SJSA1 (cell line): ENCODE results near the gene CTSH. TPM values are rescaled to one million over a fixed set of nuclear protein-coding genes. Genes with fewer than 3 reads are reported as not detected.

ENCODE experiments used
- DNase-seq, 2 experiments: peaks; one replicate each; pipeline ENCODE4 v3.0.0-alpha.2; 2015 to 2020; ENCODE audit warnings: low spot score in 2 of 2, low read depth in 1 of 2
- H3K27ac ChIP-seq: fragments of 250-450 bp; sonication (Bioruptor Pico); 2 replicates; pipeline ENCODE4 v1.5.1; 2020; ENCODE audit warnings: mild to moderate bottlenecking, moderate library complexity
- H3K27me3 ChIP-seq: fragments of 250-450 bp; sonication (Bioruptor Pico); replicated peaks from 2 replicates; pipeline ENCODE4 v1.5.1; 2020; ENCODE audit warnings: mild to moderate bottlenecking, moderate library complexity
- H3K36me3 ChIP-seq: fragments of 250-450 bp; sonication (Bioruptor Pico); 2 replicates; pipeline ENCODE4 v1.5.1; 2020; ENCODE audit warnings: mild to moderate bottlenecking
- H3K4me1 ChIP-seq: fragments of 250-450 bp; sonication (Bioruptor Pico); replicated peaks from 2 replicates; pipeline ENCODE4 v1.6.1; 2021; ENCODE audit warnings: mild to moderate bottlenecking
- H3K4me3 ChIP-seq: fragments of 250-450 bp; sonication (Bioruptor Pico); 2 replicates; pipeline ENCODE4 v1.5.1; 2020; ENCODE audit warnings: mild to moderate bottlenecking
- H3K9me3 ChIP-seq: fragments of 250-450 bp; sonication (Bioruptor Pico); replicated peaks from 2 replicates; pipeline ENCODE4 v1.5.1; 2020; ENCODE audit warnings: mild to moderate bottlenecking
- total RNA-seq: library from RNA; depleted of rRNA; stranded (reverse); fragments of >200 nt; shearing (Covaris generic); gene quantifications from 2 replicates; pipeline ENCODE4 v1.2.3, GENCODE V29; 2014

CTSH gene
- total RNA-seq, 1 experiment from 2014 or later = 0.92 TPM

DNA sequence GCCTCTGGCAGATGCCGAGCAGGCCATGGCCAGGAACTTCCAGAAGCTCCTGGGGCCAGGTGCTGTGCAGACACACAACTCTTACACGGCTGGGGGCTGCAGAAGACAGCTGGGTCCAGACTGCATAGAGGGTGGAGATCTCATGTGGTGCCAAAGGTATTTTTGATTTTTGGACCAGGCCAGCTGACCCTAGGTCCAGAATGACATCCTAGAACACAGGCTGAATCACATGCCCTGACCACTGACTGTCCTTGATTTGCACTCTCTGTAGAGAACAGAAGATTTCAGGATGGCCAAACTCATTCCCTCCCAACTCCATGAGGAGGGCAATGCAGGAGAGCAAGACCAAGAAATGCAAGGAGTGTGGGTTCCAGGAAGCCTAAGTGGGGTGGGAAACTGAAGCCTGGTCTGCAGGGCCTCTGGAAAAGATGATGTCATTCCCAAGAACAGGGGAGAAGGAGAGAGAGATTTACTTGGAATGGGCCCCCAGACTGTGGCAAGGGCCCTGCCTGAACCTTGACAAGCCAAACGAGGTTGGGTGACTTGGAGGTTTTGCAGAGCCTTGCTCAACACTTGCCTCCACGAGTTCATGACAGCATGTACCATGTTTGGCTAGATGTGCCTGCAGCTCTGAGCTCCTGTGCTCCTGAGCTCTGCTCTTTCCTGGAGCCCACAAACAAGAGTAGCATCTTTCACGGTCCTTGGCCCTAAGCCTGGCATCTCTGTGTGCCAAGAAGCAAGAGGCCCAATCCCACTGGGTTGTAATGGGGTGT, 38.5 kb upstream of the CTSH start:
- no peaks in the 10 kb centered on the region for H3K9me3 ChIP-seq
- H3K4me1 ChIP-seq = peaks cover 6% of the 10 kb centered on the region
- no peaks in the 10 kb centered on the region for H3K36me3 ChIP-seq
- no peaks in the 10 kb centered on the region for H3K27me3 ChIP-seq
- H3K27ac ChIP-seq = no peak overlapping the region
- no peak overlapping the region for H3K4me3 ChIP-seq
- DNase-seq = no peak

- no peak overlapping the region for H3K27ac ChIP-seq
- DNase-seq = no peak
Measured at GRCh38 chr15:78982736-78983135, 37.9 kb upstream of the CTSH start.

DNA sequence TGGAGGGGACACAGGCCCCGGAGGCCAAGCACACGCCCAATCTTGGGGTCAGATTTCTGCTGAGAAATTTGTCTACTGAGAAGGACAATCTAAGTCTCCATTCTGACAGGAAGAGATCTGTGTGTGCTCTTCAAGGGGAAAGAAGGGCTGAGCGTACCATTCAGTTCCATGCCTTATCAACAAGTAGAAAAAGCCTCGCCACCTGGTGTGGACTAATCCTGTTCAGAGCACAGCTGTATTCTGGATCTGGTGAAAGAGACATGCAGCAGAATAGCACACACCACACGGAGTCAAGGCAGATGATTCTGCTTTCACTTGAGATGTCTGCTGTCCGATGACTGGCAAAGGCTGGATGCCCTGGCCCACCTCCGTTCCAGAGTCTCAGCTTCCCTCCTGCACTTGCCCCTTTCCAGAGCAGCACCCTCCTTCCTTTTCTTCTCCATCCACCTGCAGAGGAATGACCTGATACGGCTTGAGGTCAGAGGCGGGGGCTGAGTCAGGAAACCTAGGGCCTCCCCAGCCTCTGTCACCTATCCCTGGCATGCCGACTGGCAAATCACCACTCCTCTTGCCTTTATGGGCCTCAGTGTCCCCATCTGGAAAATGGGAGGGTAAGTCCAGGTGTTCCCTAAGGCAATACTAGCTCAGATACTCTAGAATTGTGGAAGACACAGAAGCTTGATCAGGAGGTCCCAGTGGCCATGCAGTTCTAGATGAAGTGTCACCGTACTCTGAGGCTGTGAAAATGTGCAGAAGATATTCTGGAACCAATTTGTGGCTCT, 36.9 kb upstream of the CTSH start:
- Histone ChIP-seq H3K27ac (no peak overlapping the region), H3K36me3 (no peaks in the 10 kb centered on the region), H3K4me1 (no peaks in the 10 kb centered on the region), H3K27me3 (no peaks in the 10 kb centered on the region), H3K9me3 (no peaks in the 10 kb centered on the region), H3K4me3 (no peak overlapping the region)
- no peak for DNase-seq

More at GRCh38 chr15:78982736-78983135, 37.9 kb upstream of the CTSH start:
- Histone ChIP-seq H3K9me3 (no peaks in the 10 kb centered on the region), H3K4me3 (no peak overlapping the region), H3K27me3 (no peaks in the 10 kb centered on the region), H3K4me1 (peaks cover under 1% of the 10 kb centered on the region; the same call in 1 of the 2 replicates), H3K36me3 (no peaks in the 10 kb centered on the region)

GRCh38 chr15:78979456-78980320, 34.8 kb upstream of the CTSH start:
- Histone ChIP-seq H3K4me1 (no peaks in the 10 kb centered on the region), H3K4me3 (no peak overlapping the region), H3K9me3 (no peaks in the 10 kb centered on the region), H3K27me3 (no peaks in the 10 kb centered on the region), H3K36me3 (no peaks in the 10 kb centered on the region), H3K27ac (no peak overlapping the region)
- DNase-seq = peak; percentile 48 to 70

GRCh38 chr15:78978601-78979179, 33.8 kb upstream of the CTSH start:
- Histone ChIP-seq H3K27me3 (no peaks in the 10 kb centered on the region), H3K9me3 (no peaks in the 10 kb centered on the region), H3K4me1 (no peaks in the 10 kb centered on the region), H3K27ac (no peak overlapping the region), H3K36me3 (no peaks in the 10 kb centered on the region), H3K4me3 (no peak overlapping the region)
- DNase-seq = no peak

GRCh38 chr15:78977591-78978347, 32.9 kb upstream of the CTSH start:
- DNase-seq = no peak
- Histone ChIP-seq H3K9me3 (no peaks in the 10 kb centered on the region), H3K4me3 (no peak overlapping the region), H3K27ac (no peak overlapping the region), H3K4me1 (no peaks in the 10 kb centered on the region), H3K27me3 (no peaks in the 10 kb centered on the region), H3K36me3 (no peaks in the 10 kb centered on the region)

DNA sequence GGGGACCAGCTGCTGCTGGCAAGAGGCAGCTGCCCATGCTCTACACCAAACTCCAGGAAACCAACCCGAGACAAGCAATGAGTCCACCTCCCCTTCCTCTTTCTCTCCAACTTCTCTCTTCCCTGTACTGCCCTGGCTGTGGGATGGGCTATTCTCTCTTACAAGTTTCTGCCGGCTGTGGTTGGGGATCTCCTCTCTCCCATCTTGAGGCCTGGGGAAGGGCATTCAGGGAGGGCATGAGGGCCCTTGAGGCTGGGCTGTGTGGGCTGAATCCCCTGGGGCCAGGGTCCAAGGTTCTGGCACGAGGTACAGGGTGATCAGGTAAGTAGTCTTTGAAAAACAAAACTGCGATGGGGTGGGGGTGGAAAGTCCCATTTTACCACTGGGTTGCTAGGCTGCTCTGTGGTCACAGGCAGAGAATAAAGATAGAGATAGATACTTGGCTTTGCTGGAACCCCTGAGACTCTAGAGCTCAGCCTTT, 32.3 kb upstream of the CTSH start:
- DNase-seq = no peak
- Histone ChIP-seq H3K27ac (no peak overlapping the region), H3K4me3 (no peak overlapping the region), H3K4me1 (no peaks in the 10 kb centered on the region), H3K9me3 (no peaks in the 10 kb centered on the region), H3K27me3 (no peaks in the 10 kb centered on the region), H3K36me3 (no peaks in the 10 kb centered on the region)

GRCh38 chr15:78976691-78977090, 31.8 kb upstream of the CTSH start:
- H3K27me3 ChIP-seq = no peaks in the 10 kb centered on the region
- H3K9me3 ChIP-seq = no peaks in the 10 kb centered on the region
- no peak overlapping the region for H3K4me3 ChIP-seq
- no peak overlapping the region for H3K27ac ChIP-seq
- DNase-seq = no peak
- no peaks in the 10 kb centered on the region for H3K36me3 ChIP-seq
- H3K4me1 ChIP-seq = no peaks in the 10 kb centered on the region

DNA sequence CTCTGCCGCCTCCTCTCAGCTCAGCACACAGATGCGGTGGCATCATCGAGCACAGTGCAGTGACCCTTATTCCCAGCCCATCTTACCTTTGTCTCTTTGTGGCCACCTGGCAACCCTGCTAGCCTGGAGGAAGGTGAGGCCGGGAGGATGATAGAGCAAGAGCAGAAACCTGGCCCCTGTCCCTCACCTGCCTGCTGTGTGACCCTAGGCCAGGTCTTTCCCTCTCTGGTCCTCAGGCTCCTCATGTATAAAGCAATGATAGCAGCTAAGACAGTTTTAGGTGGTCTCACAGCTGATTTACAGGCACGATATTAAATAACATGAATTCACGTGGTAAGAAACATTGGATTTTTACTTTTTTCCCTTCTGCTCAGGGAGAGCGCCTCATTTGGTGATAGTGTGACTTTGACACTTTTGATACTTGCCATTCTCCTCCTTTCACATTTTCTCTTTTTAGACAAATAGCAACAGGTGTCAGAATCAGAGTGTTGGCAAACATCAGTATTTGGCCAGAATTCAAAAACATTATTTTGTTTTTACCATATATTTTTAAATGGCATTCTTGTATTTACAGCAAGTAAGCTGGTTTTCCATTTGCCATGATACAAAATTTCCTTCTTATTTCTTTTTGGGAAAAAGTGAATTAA, 29.5 kb upstream of the CTSH start:
- no peak overlapping the region for H3K27ac ChIP-seq
- no peak overlapping the region for H3K4me3 ChIP-seq
- H3K36me3 ChIP-seq = no peaks in the 10 kb centered on the region
- no peak for DNase-seq
- H3K4me1 ChIP-seq = no peaks in the 10 kb centered on the region
- H3K27me3 ChIP-seq = no peaks in the 10 kb centered on the region; the same call in 1 of the 2 replicates
- no peaks in the 10 kb centered on the region for H3K9me3 ChIP-seq

- H3K4me3 ChIP-seq = no peak overlapping the region
- H3K4me1 ChIP-seq = no peaks in the 10 kb centered on the region
- H3K27ac ChIP-seq = no peak overlapping the region
- no peaks in the 10 kb centered on the region for H3K9me3 ChIP-seq
- no peaks in the 10 kb centered on the region; the same call in 1 of the 2 replicates for H3K27me3 ChIP-seq
- DNase-seq = no peak
- H3K36me3 ChIP-seq = no peaks in the 10 kb centered on the region
Measured at GRCh38 chr15:78969687-78970349, 25.0 kb upstream of the CTSH start.

GRCh38 chr15:78968539-78969271, 23.9 kb upstream of the CTSH start:
- Histone ChIP-seq H3K27ac (no peak overlapping the region), H3K4me1 (no peaks in the 10 kb centered on the region), H3K4me3 (no peak overlapping the region), H3K27me3 (no peaks in the 10 kb centered on the region; the same call in 1 of the 2 replicates), H3K9me3 (no peaks in the 10 kb centered on the region), H3K36me3 (no peaks in the 10 kb centered on the region)
- no peak for DNase-seq
